HG03175 (cell line): ENCODE data around the gene JMJD4.
A peak's percentile ranks its signal among the peaks of the same experiment; 100 is the strongest.

Source experiments
- ATAC-seq: cut with Tn5 transposase; IDR thresholded peaks from one replicate; pipeline ENCODE4 v1.9.1; 2021; ENCODE audit warnings: mild to moderate bottlenecking, moderate library complexity; ENCODE audit not compliant: unreplicated experiment

JMJD4 gene

GRCh38 chr1:227769047-227769935 is 34.2 kb upstream of the JMJD4 start:
- ATAC-seq: no peak

- no peak for ATAC-seq
Measured at GRCh38 chr1:227768640-227769039, 33.5 kb upstream of the JMJD4 start.

GRCh38 chr1:227768125-227768439 is 33.0 kb upstream of the JMJD4 start:
- no peak for ATAC-seq

GRCh38 chr1:227767401-227768124 is 32.5 kb upstream of the JMJD4 start:
- no peak for ATAC-seq

- no peak for ATAC-seq
Measured at GRCh38 chr1:227766653-227767277, 31.7 kb upstream of the JMJD4 start.

- ATAC-seq: no peak
Measured at GRCh38 chr1:227766015-227766634, 31.0 kb upstream of the JMJD4 start.

GRCh38 chr1:227765261-227766014 is 30.3 kb upstream of the JMJD4 start:
- ATAC-seq: no peak

- ATAC-seq: no peak
Measured at GRCh38 chr1:227764019-227764391, 28.9 kb upstream of the JMJD4 start.

- ATAC-seq: no peak
Measured at GRCh38 chr1:227763246-227764018, 28.3 kb upstream of the JMJD4 start.

GRCh38 chr1:227762231-227762911 is 27.3 kb upstream of the JMJD4 start:
- peak; percentile 89 for ATAC-seq

GRCh38 chr1:227761621-227762230 is 26.6 kb upstream of the JMJD4 start:
- ATAC-seq: no peak

- ATAC-seq: no peak
Measured at GRCh38 chr1:227760377-227760776, 25.3 kb upstream of the JMJD4 start.

GRCh38 chr1:227759341-227760300 is 24.5 kb upstream of the JMJD4 start:
- ATAC-seq: no peak

- no peak for ATAC-seq
Measured at GRCh38 chr1:227758366-227758765, 23.3 kb upstream of the JMJD4 start.

GRCh38 chr1:227757781-227758180 is 22.7 kb upstream of the JMJD4 start:
- ATAC-seq: no peak

GRCh38 chr1:227756172-227756959 is 21.3 kb upstream of the JMJD4 start:
- ATAC-seq: no peak

GRCh38 chr1:227754958-227755357 is 19.9 kb upstream of the JMJD4 start:
- no peak for ATAC-seq
